Stimulated activated CD8-positive, alpha-beta memory T cell treated with anti-CD3 and anti-CD28 coated beads, Interleukin-15, amount 100 ng/mL, for 1 hour (primary cell): ENCODE data around the gene CHRNA3.
"Not testable (repeated sequence)": the region's sequence is repeated elsewhere in the genome, so short reads cannot be mapped to it uniquely, and the experiment has no call there.

Experiments used
- DNase-seq: peaks from one replicate; pipeline ENCODE4 v3.0.0-alpha.2; 2020; ENCODE audit warnings: low read depth

Gene CHRNA3

DNA sequence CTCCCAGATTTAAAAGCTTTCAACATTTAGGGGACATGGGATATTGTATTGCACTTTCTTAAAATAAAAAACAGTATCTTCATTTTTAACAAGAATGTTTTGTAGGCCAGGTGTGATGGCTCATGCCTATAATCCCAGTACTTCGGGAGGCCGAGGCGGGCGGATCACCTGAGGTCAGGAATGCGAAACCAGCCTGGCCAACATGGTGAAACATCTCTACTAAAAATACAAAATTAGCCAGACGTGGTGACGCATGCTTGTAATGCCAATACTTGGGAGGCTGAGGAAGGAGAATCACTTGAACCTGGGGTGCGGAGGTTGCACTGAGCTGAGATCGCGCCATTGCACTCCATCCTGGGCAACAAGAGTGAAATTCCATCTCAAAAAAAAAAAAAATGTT lies 60.6 kb downstream of the CHRNA3 start:
- DNase-seq: not testable (repeated sequence)

DNA sequence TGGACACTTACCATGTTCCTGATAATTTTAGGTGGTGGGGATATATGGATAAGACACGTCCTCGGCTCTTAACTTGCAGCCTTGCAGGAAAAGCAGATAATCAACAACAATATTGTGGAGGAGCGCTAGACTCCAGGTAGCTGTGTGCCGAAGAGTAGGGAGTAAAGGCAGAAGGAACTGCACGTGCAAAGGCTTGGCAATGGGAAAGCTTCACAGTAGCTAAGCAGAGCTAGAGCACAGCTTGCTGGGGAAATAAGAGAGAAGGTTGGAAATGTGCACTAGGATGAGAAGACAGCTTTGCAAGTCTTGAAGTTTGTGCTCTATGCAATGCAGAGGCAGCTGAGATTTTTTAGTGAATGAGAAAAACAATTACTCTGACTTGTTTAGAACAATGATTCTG lies 68.2 kb downstream of the CHRNA3 start:
- DNase-seq: no peak

DNA sequence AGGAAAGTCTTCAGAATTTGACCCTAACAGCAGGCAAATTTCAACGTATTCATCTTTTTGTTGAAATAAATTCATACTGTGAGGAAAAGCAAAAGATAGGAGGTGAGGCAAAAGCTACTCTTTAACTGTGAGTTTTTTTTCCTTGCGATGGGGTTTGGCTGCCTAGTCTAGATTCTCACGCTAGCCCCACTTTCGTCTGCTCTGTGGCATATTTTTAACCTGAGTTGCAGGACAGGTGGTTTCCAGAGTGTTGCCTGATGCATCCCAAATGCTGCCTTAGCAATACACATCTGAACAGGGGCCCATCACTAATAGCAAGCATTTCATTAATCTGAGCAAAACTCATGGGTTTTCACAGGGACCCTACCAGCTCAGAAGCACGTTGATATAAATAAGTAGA lies 68.9 kb downstream of the CHRNA3 start:
- no peak for DNase-seq

DNA sequence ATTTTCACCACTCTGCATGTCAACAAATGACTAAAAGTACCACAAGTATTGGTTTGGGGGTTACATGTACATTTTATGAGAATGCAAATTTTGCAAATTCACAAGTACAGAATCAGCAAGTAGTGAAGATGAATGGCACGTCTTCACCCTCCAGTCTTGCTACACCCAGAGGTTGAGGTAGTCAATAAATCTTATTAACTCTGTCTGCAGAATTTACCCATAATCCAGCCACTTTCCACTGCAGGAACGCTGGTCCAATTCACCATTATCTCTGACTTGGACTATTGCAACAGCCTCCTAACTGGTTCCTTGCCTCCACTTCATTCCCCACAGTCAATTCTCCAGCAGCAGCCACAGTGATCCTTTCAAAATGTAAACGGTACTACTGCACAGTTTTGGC lies 70.0 kb downstream of the CHRNA3 start:
- DNase-seq: no peak

DNA sequence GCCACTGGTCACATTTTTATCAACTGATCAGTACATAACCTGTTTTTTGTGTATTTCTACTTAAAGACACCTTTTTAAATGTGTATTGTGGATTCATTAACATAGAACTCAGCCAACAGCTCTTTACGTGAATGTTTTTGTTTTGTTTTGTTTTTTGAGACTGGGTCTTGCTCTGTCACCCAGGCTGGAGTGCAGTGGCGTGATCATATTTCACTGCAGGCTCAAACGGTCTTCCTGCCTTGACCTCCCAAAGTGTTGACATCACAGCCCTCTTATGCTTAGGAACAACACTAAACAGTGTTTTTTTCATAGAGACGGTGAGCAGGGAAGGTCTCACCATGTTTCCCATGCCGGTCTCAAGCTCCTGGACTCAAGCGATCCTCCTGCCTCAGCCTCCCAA lies 70.6 kb downstream of the CHRNA3 start:
- DNase-seq: no peak
